PC-9 (cell line): Measurements from ENCODE around the gene KCNK6.

ENCODE experiments used
- EZH2 ChIP-seq: fragments of 200-600 bp; sonication (generic); IDR thresholded peaks from 2 replicates; pipeline ENCODE4 v1.8.0; 2017; ENCODE audit warnings: antibody characterized with exemption, low read depth
- TF ChIP-seq, protein P1 (sequence below): fragments of 200-600 bp; sonication (generic); conservative IDR thresholded peaks from 2 replicates; pipeline ENCODE4 v1.6.1; 2017; ENCODE audit warnings: mixed run types, antibody characterized with exemption, mild to moderate bottlenecking, moderate library complexity

DNA sequence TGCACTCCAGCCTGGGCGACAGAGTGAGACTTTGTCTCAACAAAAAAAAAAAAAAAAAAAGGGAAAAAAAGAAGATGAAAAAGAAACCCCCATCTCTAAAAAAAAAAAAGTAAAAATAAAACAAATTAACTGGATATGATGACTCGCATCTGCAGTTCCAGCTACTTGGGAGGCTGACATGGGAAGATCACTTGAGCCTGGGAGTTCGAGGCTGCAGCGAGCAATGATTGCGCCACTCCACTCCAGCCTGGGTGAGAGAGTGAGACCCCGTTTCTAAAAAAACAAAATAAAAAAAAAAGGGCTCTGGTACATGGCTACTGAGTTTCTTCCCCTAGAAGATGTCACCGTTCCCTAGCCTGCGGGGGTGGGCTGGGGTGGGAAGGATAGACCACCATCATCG lies 13.6 kb downstream of the KCNK6 start:
- TF ChIP-seq, protein P1, sequence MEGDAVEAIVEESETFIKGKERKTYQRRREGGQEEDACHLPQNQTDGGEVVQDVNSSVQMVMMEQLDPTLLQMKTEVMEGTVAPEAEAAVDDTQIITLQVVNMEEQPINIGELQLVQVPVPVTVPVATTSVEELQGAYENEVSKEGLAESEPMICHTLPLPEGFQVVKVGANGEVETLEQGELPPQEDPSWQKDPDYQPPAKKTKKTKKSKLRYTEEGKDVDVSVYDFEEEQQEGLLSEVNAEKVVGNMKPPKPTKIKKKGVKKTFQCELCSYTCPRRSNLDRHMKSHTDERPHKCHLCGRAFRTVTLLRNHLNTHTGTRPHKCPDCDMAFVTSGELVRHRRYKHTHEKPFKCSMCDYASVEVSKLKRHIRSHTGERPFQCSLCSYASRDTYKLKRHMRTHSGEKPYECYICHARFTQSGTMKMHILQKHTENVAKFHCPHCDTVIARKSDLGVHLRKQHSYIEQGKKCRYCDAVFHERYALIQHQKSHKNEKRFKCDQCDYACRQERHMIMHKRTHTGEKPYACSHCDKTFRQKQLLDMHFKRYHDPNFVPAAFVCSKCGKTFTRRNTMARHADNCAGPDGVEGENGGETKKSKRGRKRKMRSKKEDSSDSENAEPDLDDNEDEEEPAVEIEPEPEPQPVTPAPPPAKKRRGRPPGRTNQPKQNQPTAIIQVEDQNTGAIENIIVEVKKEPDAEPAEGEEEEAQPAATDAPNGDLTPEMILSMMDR = no peak
- TF ChIP-seq EZH2 = no peak
